Measurements from ENCODE around the gene IGFL2.

DNA sequence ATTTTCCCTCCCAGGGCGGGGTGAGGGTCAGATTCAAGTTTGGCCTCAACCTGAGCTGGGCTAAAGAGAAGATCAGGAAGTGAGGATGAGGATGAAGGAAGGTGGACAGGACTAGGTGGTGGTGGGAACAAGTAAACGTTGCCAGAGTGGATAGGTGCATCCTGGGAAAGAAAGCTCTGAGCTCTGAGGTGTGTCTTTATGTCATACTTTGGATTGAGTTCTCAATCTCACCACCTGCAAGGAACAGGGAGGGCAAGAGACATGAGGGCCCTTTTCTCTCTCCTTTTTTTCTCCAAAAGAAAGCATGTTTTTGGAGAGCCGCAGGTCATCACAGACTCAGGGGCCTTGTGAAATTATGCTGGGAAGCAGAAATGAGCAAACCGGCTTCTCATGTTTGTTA is 43.3 kb downstream of the IGFL2 start:
- TF ChIP-seq, protein P1, sequence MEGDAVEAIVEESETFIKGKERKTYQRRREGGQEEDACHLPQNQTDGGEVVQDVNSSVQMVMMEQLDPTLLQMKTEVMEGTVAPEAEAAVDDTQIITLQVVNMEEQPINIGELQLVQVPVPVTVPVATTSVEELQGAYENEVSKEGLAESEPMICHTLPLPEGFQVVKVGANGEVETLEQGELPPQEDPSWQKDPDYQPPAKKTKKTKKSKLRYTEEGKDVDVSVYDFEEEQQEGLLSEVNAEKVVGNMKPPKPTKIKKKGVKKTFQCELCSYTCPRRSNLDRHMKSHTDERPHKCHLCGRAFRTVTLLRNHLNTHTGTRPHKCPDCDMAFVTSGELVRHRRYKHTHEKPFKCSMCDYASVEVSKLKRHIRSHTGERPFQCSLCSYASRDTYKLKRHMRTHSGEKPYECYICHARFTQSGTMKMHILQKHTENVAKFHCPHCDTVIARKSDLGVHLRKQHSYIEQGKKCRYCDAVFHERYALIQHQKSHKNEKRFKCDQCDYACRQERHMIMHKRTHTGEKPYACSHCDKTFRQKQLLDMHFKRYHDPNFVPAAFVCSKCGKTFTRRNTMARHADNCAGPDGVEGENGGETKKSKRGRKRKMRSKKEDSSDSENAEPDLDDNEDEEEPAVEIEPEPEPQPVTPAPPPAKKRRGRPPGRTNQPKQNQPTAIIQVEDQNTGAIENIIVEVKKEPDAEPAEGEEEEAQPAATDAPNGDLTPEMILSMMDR (conservative IDR thresholded peaks at IDR 0.05; ENCODE audit: low read length): no peak
- no peak for TF ChIP-seq EZH2phosphoT487 (IDR thresholded peaks at IDR 0.05; ENCODE audit: borderline replicate concordance, low read depth, low read length)

Data from OCI-LY7 (cell line).